ES-I3 (cell line): Measurements from ENCODE around the gene TPT1.
"Not testable (repeated sequence)": the region's sequence is repeated elsewhere in the genome, so short reads cannot be mapped to it uniquely, and the experiment has no call there.

Source experiments
- H3K36me3 ChIP-seq: 2 replicates; pipeline ENCODE4 v1.6.1; 2013; ENCODE audit warnings: mild to moderate bottlenecking, low read length, control low read depth, moderate library complexity; ENCODE audit not compliant: insufficient read depth
- H3K4me1 ChIP-seq: 2 replicates; pipeline ENCODE4 v1.6.1; 2013; ENCODE audit warnings: mild to moderate bottlenecking, control low read depth, low read length; ENCODE audit not compliant: insufficient read depth
- H3K9ac ChIP-seq: 2 replicates; pipeline ENCODE4 v1.6.1; 2013; ENCODE audit warnings: low read depth, mild to moderate bottlenecking, low read length, moderate library complexity
- H3K9me3 ChIP-seq: 2 replicates; pipeline ENCODE4 v1.6.1; 2013; ENCODE audit warnings: mild to moderate bottlenecking, low read length, moderate library complexity; ENCODE audit not compliant: control insufficient read depth, insufficient read depth

The TPT1 gene

GRCh38 chr13:45341034-45341798 lies at the start of gene TPT1:
Gene TPT1, minus strand, starts transcription at chr13:45341183. Its CDS starts 114 bp downstream, at chr13:45341069.
- Histone ChIP-seq H3K9me3 (no peaks in the 10 kb centered on the region), H3K4me1 (peaks cover 11% of the 10 kb centered on the region; the same call in 1 of the 2 replicates), H3K9ac (peak within 1 kb of the TSS; percentile 98), H3K36me3 (peaks cover 28% of the 10 kb centered on the region)

GRCh38 chr13:45390348-45390747 lies 49.4 kb upstream of the TPT1 start:
- H3K4me1 ChIP-seq, H3K9me3 ChIP-seq, H3K36me3 ChIP-seq, H3K9ac ChIP-seq: not testable (repeated sequence)

- no peaks in the 10 kb centered on the region for H3K9me3 ChIP-seq
- no peak overlapping the region for H3K9ac ChIP-seq
- no peaks in the 10 kb centered on the region for H3K4me1 ChIP-seq
- no peaks in the 10 kb centered on the region; the same call in 1 of the 2 replicates for H3K36me3 ChIP-seq
Observed at GRCh38 chr13:45388664-45389063, 47.7 kb upstream of the TPT1 start.

GRCh38 chr13:45386892-45387575 lies 46.1 kb upstream of the TPT1 start:
- not testable (repeated sequence) for H3K4me1 ChIP-seq, H3K9ac ChIP-seq, H3K9me3 ChIP-seq, H3K36me3 ChIP-seq

GRCh38 chr13:45385907-45386553 lies 45.0 kb upstream of the TPT1 start:
- H3K9me3 ChIP-seq: no peaks in the 10 kb centered on the region
- no peak overlapping the region for H3K9ac ChIP-seq
- H3K36me3 ChIP-seq: no peaks in the 10 kb centered on the region; the same call in 1 of the 2 replicates
- H3K4me1 ChIP-seq: no peaks in the 10 kb centered on the region

- Histone ChIP-seq H3K36me3 (no peaks in the 10 kb centered on the region; the same call in 1 of the 2 replicates), H3K4me1 (no peaks in the 10 kb centered on the region), H3K9ac (no peak overlapping the region), H3K9me3 (no peaks in the 10 kb centered on the region)
Observed at GRCh38 chr13:45385320-45385719, 44.3 kb upstream of the TPT1 start.

- no peaks in the 10 kb centered on the region for H3K4me1 ChIP-seq
- H3K36me3 ChIP-seq: no peaks in the 10 kb centered on the region; the same call in 1 of the 2 replicates
- no peak overlapping the region for H3K9ac ChIP-seq
- H3K9me3 ChIP-seq: no peaks in the 10 kb centered on the region
Observed at GRCh38 chr13:45384474-45385174, 43.6 kb upstream of the TPT1 start.

- H3K9ac ChIP-seq, H3K36me3 ChIP-seq, H3K4me1 ChIP-seq, H3K9me3 ChIP-seq: not testable (repeated sequence)
Observed at GRCh38 chr13:45382739-45383138, 41.8 kb upstream of the TPT1 start.

GRCh38 chr13:45381196-45381595 lies 40.2 kb upstream of the TPT1 start:
- no peaks in the 10 kb centered on the region for H3K9me3 ChIP-seq
- no peaks in the 10 kb centered on the region; the same call in 1 of the 2 replicates for H3K36me3 ChIP-seq
- H3K4me1 ChIP-seq: no peaks in the 10 kb centered on the region; the same call in 1 of the 2 replicates
- no peak overlapping the region for H3K9ac ChIP-seq

- not testable (repeated sequence) for H3K36me3 ChIP-seq, H3K9ac ChIP-seq, H3K4me1 ChIP-seq, H3K9me3 ChIP-seq
Observed at GRCh38 chr13:45380708-45381107, 39.7 kb upstream of the TPT1 start.

GRCh38 chr13:45379516-45379915 lies 38.5 kb upstream of the TPT1 start:
- not testable (repeated sequence) for H3K9me3 ChIP-seq, H3K4me1 ChIP-seq, H3K36me3 ChIP-seq, H3K9ac ChIP-seq

GRCh38 chr13:45378786-45379185 lies 37.8 kb upstream of the TPT1 start:
- H3K4me1 ChIP-seq, H3K9ac ChIP-seq, H3K36me3 ChIP-seq, H3K9me3 ChIP-seq: not testable (repeated sequence)

- not testable (repeated sequence) for H3K36me3 ChIP-seq, H3K9ac ChIP-seq, H3K9me3 ChIP-seq, H3K4me1 ChIP-seq
Observed at GRCh38 chr13:45377314-45377713, 36.3 kb upstream of the TPT1 start.

- H3K9ac ChIP-seq, H3K36me3 ChIP-seq, H3K4me1 ChIP-seq: not testable (repeated sequence)
Observed at GRCh38 chr13:45376651-45377050, 35.7 kb upstream of the TPT1 start.

More at GRCh38 chr13:45376651-45377050, 35.7 kb upstream of the TPT1 start:
- H3K9me3 ChIP-seq: not testable (repeated sequence)
